Stimulated activated CD8-positive, alpha-beta memory T cell treated with anti-CD3 and anti-CD28 coated beads, Interleukin-4, amount 100 ng/mL, for 48 hours (primary cell): Measurements from ENCODE around the gene PLAGL1.

Experiments used
- DNase-seq: peaks from one replicate; pipeline ENCODE4 v3.0.0-alpha.2; 2020

The PLAGL1 gene

GRCh38 chr6:143964674-143965081, 43.4 kb downstream of the PLAGL1 start:
- DNase-seq, result no peak

GRCh38 chr6:143963158-143963919, 44.7 kb downstream of the PLAGL1 start:
- DNase-seq, result no peak

GRCh38 chr6:143961886-143962878, 45.9 kb downstream of the PLAGL1 start:
- DNase-seq, result no peak

- DNase-seq, result no peak
Measured at GRCh38 chr6:143961066-143961465, 47.0 kb downstream of the PLAGL1 start.

GRCh38 chr6:143959927-143960326, 48.1 kb downstream of the PLAGL1 start:
- DNase-seq, result no peak

- DNase-seq, result no peak
Measured at GRCh38 chr6:143958839-143959399, 49.1 kb downstream of the PLAGL1 start.

- DNase-seq, result no peak
Measured at GRCh38 chr6:143957679-143958274, 50.3 kb downstream of the PLAGL1 start.

GRCh38 chr6:143955971-143956370, 52.1 kb downstream of the PLAGL1 start:
- DNase-seq, result no peak

GRCh38 chr6:143953922-143954321, 54.1 kb downstream of the PLAGL1 start:
- DNase-seq, result no peak

- no peak for DNase-seq
Measured at GRCh38 chr6:143952947-143953701, 54.9 kb downstream of the PLAGL1 start.

GRCh38 chr6:143952060-143952778, 55.8 kb downstream of the PLAGL1 start:
- DNase-seq, result no peak

GRCh38 chr6:143950875-143951274, 57.2 kb downstream of the PLAGL1 start:
- no peak for DNase-seq

GRCh38 chr6:143949962-143950361, 58.1 kb downstream of the PLAGL1 start:
- no peak for DNase-seq

- no peak for DNase-seq
Measured at GRCh38 chr6:143949535-143949934, 58.5 kb downstream of the PLAGL1 start.

- no peak for DNase-seq
Measured at GRCh38 chr6:143948208-143948607, 59.9 kb downstream of the PLAGL1 start.

GRCh38 chr6:143941852-143942627, 66.0 kb downstream of the PLAGL1 start:
- DNase-seq, result peak; percentile 82

- DNase-seq, result peak; percentile 61
Measured at GRCh38 chr6:143940011-143940597, 68.0 kb downstream of the PLAGL1 start.

- DNase-seq, result no peak
Measured at GRCh38 chr6:143939364-143939763, 68.7 kb downstream of the PLAGL1 start.

GRCh38 chr6:143937668-143937970, 70.4 kb downstream of the PLAGL1 start:
- DNase-seq, result no peak
